Activated naive CD8-positive, alpha-beta T cell treated with anti-CD3 and anti-CD28 coated beads, Interleukin-2, amount 10 ng/mL, durations not matched to agents 7 days and 5 days (primary cell): ENCODE results near the gene ABCA9. TPM values are rescaled to one million over a fixed set of nuclear protein-coding genes. Genes with fewer than 3 reads are reported as not detected.
"Not testable (repeated sequence)": the region's sequence is repeated elsewhere in the genome, so short reads cannot be mapped to it uniquely, and the experiment has no call there.

ENCODE experiments used
- ATAC-seq: fragments of 150-1000 bp; cut with Tn5 transposase; one replicate; pipeline ENCODE4 v1.10.0; 2021; ENCODE audit warnings: low read depth, moderate library complexity
- POLR2A ChIA-PET: fragments of 350-600 bp; sonication (Branson Sonifier 250); formaldehyde crosslinking; loops from one replicate; lab custom pipeline; 2021; ENCODE audit warnings: antibody characterized with exemption; lab: Charles Lee
- DNase-seq: peaks from one replicate; pipeline ENCODE4 v3.0.0; 2021
- H3K27ac Mint-ChIP-seq: one replicate; pipeline ENCODE4 v1.8.0; 2022; ENCODE audit warnings: mild to moderate bottlenecking, mixed read lengths
- H3K27me3 Mint-ChIP-seq: one replicate; pipeline ENCODE4 v1.8.0; 2022; ENCODE audit warnings: mild to moderate bottlenecking, moderate library complexity, mixed read lengths
- H3K36me3 Mint-ChIP-seq: one replicate; pipeline ENCODE4 v1.8.0; 2021; ENCODE audit warnings: mild to moderate bottlenecking, mixed read lengths
- H3K4me1 Mint-ChIP-seq: one replicate; pipeline ENCODE4 v1.8.0; 2021; ENCODE audit warnings: mixed read lengths
- H3K4me3 Mint-ChIP-seq: one replicate; pipeline ENCODE4 v1.8.0; 2022; ENCODE audit warnings: mild to moderate bottlenecking, moderate library complexity, mixed read lengths
- H3K9me3 Mint-ChIP-seq: one replicate; pipeline ENCODE4 v1.8.0; 2021; ENCODE audit warnings: mixed read lengths
- total RNA-seq, 2 experiments: library from RNA; stranded (reverse); gene quantifications; one replicate each; pipeline ENCODE4 v1.2.3, GENCODE V29; 2021

Gene ABCA9
- total RNA-seq, 2 experiments from 2014 or later: 0.08 to 0.09 TPM

DNA sequence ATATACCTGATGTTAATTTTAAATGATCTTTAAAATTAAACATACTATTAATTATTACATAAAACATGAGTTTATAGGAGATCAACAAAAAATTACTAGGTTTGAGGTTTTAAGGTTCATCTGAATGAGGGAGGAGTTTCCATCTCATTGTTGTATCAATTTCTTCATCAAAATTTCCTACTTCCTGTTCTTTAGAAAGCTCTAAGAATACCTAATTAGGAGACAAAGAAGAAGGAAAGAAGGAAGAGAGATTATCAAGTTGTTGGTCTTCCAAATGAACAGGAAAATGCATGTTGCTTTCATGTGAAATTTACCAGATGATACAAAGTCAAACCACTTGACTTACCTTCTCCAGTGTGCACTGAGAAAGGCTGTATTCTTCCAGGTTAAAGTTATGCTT is 18.1 kb upstream of the ABCA9 start:
- Mint-ChIP-seq H3K4me3 (no peak overlapping the region), H3K27ac (no peak overlapping the region), H3K4me1 (no peaks in the 10 kb centered on the region), H3K36me3 (no peaks in the 10 kb centered on the region), H3K27me3 (no peaks in the 10 kb centered on the region), H3K9me3 (peaks cover 11% of the 10 kb centered on the region)
- no peak for ATAC-seq
- no peak for DNase-seq
- POLR2A ChIA-PET: no interaction called here

DNA sequence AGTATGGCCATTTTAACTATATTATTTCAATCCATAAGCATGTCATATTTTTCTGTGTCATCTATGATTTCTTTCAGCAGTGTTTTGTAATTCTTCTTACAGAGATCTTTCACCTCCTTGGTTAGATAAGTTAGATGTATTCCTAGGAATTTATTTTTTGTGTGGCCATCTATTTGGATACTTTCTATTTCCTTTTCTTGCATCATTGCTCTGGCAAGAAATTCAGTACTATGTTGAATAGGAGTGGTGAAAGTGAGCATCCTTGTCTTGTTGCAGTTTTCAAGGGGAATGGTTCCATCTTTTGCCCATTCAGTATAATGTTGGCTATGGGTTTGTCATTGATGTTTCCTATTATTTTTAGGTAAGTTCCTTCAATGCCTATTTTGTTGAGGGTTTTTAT is 15.1 kb upstream of the ABCA9 start:
- no peaks in the 10 kb centered on the region for H3K27me3 Mint-ChIP-seq
- no peaks in the 10 kb centered on the region for H3K4me1 Mint-ChIP-seq
- no peak overlapping the region for H3K27ac Mint-ChIP-seq
- no peak for DNase-seq
- no peaks in the 10 kb centered on the region for H3K36me3 Mint-ChIP-seq
- H3K9me3 Mint-ChIP-seq: peaks cover 8% of the 10 kb centered on the region
- POLR2A ChIA-PET: no interaction called here
- no peak overlapping the region for H3K4me3 Mint-ChIP-seq
- no peak for ATAC-seq

DNA sequence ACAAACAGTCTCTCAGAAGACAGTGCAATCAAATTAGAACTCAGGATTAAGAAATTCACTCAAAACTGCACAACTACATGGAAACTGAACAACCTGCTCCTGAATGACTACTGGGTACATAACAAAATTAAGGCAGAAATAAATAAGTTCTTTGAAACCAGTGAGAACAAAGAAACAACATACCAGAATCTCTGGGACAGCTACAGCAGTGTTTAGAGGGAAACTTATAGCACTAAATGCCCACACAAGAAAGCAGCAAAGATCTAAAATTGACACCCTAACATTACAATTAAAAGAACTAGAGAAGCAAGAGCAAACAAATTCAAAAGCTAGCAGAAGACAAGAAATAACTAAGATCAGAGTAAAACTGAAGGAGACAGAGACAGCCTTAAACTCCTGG is 12.7 kb upstream of the ABCA9 start:
- ATAC-seq, H3K4me1 Mint-ChIP-seq, H3K36me3 Mint-ChIP-seq, H3K9me3 Mint-ChIP-seq, H3K4me3 Mint-ChIP-seq, DNase-seq, H3K27ac Mint-ChIP-seq, POLR2A ChIA-PET, H3K27me3 Mint-ChIP-seq: not testable (repeated sequence)

DNA sequence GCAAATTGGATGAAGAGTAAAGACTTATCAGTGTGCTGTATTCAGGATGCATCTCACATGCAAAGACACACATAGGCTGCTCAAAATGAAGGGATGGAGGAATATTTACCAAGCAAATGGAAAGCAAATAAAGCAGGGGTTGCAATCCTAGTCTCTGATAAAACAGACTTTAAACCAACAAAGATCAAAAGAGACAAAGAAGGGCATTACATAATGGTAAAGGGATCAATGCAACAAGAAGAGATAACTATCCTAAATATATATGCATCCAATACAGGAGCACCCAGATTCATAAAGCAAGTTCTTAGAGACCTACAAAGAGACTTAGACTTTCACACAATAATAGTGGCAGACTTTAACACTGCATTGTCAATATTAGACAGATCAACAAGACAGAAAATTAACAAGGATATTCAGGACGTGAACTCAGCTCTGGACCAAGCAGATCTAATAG is 12.1 kb upstream of the ABCA9 start:
- H3K4me1 Mint-ChIP-seq, H3K27ac Mint-ChIP-seq, ATAC-seq, POLR2A ChIA-PET, DNase-seq, H3K27me3 Mint-ChIP-seq, H3K9me3 Mint-ChIP-seq, H3K4me3 Mint-ChIP-seq, H3K36me3 Mint-ChIP-seq: not testable (repeated sequence)

DNA sequence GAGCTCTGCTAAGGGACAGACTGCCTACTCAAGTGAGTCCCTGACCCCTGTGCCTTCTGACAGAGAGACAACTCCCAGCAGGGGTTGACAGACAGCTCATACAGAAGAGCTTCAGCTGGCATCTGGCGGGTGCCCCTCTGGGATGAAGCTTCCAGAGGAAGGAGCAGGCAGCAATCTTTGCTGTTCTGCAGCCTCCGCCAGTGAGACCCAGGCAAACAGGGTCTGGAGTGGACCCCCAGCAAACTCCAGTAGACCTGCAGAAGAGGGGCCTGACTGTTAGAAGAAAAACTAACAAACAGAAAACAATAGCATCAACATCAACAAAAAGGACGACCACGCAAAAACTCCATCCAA is 10.5 kb upstream of the ABCA9 start:
- H3K9me3 Mint-ChIP-seq, H3K4me3 Mint-ChIP-seq, DNase-seq, ATAC-seq, H3K27me3 Mint-ChIP-seq, H3K36me3 Mint-ChIP-seq, POLR2A ChIA-PET: not testable (repeated sequence)
- Mint-ChIP-seq H3K4me1 (peaks cover 11% of the 10 kb centered on the region), H3K27ac (peak overlapping the region; percentile 54)

DNA sequence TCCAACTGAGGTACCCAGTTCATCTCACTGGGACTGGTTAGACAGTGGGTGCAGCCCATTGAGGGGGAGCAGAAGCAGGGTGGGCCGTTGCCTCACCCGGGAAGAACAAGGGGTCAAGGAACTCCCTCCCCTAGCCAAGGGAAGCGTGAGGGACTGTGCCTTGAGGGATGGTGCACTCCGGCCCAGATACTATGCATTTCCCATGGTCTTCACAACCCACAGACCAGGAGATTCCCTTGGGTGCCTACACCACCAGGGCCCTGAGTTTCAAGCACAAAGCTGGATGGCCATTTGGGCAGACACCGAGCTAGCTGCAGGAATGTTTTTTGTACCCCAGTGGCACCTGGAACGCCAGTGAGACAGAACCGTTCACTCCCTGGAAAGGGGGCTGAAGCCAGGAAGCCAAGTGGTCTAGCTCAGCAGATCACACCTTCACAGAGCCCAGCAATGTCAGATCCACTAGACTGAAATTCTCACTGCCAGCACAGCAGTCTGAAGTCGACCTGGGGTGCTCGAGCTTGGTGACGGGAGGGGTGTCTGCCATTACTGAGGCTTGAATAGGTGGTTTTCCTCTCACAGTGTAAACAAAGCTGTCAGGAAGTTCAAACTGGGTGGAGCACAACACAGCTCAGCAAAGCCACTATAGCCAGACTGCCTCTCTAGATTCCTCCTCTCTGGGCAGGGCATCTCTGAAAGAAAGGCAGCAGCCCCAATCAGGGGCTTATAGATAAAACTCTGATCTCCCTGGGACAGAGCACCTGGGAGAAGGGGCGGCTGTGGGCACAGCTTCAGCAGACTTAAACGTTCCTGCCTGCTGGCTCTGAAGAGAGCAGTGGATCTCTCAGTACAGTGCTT is 9.9 kb upstream of the ABCA9 start:
- H3K9me3 Mint-ChIP-seq, POLR2A ChIA-PET, H3K36me3 Mint-ChIP-seq, H3K27me3 Mint-ChIP-seq: not testable (repeated sequence)
- peaks cover 11% of the 10 kb centered on the region for H3K4me1 Mint-ChIP-seq
- peak overlapping the region; percentile 38 for H3K4me3 Mint-ChIP-seq
- H3K27ac Mint-ChIP-seq: peak overlapping the region; percentile 79
- peak; percentile 30 for DNase-seq
- ATAC-seq: peak; percentile 54

DNA sequence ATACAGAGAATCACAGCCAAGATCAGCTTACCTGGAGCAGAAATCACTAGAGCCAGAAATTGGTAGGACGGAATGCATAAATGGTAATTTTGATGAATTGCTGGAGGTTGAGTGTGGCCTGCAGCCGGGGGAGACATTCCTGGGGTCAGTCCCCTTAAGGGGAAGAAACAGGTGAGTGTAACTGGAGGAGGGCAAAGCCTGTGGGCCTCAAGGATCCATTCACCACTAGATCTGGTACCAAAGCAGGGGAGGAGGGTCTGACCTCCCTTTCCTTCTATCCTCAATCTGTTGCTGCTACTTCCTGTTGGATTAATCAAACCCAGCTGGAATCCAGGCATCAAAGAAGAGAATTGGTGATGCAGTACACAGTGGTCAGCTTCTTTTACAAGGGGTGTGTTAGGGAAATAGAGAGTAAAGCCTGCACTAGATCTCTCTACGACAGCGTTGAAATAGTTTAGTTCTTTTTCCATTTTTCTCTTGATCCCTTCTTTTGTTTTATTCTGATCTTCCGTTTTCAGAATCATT is 8.6 kb upstream of the ABCA9 start:
- ATAC-seq: no peak
- no peaks in the 10 kb centered on the region for H3K36me3 Mint-ChIP-seq
- POLR2A ChIA-PET: no interaction called here
- H3K4me3 Mint-ChIP-seq: no peak overlapping the region
- peaks cover 4% of the 10 kb centered on the region for H3K9me3 Mint-ChIP-seq
- peaks cover 13% of the 10 kb centered on the region for H3K4me1 Mint-ChIP-seq
- no peaks in the 10 kb centered on the region for H3K27me3 Mint-ChIP-seq
- no peak for DNase-seq
- H3K27ac Mint-ChIP-seq: no peak overlapping the region

DNA sequence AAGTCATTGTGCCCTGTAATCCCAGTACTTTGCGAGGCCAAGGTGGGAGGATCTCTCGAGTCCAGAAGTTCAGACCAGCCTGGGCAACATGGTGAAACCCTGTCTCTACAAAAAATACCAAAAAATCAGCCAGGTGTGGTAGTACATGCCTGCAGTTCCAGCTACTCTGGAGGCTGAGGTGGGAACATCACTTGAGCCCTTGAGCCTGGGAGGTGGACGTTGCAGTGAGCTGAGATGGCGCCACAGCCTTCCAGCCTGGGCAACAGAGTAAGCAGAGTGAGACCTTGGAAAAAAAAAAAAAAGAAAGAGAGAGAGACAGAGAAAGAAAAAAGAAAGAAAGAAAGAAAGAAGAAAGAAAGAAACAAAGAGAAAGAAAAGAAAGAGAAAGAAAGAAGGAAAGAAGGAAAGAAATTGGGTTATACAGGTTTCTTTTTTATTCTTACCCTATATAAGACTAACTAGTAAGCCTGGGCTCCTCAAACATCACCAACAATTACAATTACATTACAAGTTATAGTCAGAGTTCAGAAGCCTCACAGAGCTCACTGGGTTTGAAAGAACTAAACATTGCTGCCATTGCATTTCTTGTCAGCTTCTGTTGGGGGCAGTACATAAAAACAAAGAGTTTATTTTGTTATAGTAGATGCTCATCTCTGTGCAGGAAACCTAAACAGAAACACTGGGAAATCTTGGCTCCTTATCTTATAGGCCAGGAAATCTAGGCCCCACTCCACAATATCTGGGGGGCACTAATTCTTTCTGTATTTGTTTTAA is 6.7 kb upstream of the ABCA9 start:
- H3K27me3 Mint-ChIP-seq: no peaks in the 10 kb centered on the region
- peaks cover 2% of the 10 kb centered on the region for H3K9me3 Mint-ChIP-seq
- ATAC-seq (no peak), DNase-seq (no peak)
- POLR2A ChIA-PET: no interaction called here
- no peaks in the 10 kb centered on the region for H3K36me3 Mint-ChIP-seq
- H3K4me3 Mint-ChIP-seq: no peak overlapping the region
- H3K4me1 Mint-ChIP-seq: peaks cover 13% of the 10 kb centered on the region
- no peak overlapping the region for H3K27ac Mint-ChIP-seq

DNA sequence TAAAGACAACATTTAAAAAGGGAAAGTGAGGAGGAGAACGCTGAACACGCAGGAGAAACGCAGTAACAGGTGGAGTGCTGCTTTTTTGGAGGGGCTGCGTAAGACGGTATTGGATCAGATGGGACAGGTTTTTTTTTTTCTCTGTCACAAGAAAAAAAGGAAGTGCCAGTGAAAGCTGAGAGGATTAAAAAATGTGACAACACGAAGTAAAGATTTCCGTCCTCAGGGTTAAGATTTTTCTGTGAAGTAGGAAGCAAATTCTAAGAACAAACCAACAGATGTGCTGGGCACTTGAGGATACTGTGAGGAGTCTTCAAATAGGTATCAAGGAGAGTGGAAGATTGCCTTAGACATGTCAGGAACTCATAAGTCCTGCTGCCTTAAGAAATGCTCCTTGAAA is 5.8 kb upstream of the ABCA9 start:
- peak overlapping the region; percentile 41 for H3K4me3 Mint-ChIP-seq
- H3K27ac Mint-ChIP-seq: no peak overlapping the region

DNA sequence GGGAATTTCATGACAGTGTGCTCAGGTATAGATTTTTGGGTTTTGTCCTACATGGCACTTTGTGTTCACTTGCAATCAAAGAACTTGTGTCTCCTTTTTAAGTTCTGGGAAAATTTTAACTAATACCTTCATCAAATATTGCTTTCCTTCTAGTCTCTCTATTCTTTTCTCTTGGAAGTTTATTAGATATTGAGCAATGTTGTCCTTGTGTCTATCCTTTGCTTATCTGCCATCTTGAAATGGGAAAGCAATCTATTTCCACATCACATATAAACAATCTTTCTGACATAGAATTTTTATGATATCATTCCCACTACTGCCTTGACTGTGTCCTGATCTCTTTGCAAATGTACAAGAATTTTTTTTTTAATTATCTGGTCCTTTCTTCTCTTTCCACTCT is 4.4 kb upstream of the ABCA9 start:
- Mint-ChIP-seq H3K4me1 (peaks cover 12% of the 10 kb centered on the region), H3K27me3 (peaks cover 4% of the 10 kb centered on the region), H3K27ac (no peak overlapping the region), H3K9me3 (peaks cover 2% of the 10 kb centered on the region), H3K4me3 (no peak overlapping the region), H3K36me3 (no peaks in the 10 kb centered on the region)
- DNase-seq: no peak
- POLR2A ChIA-PET: no interaction called here
- no peak for ATAC-seq

More for the DNA sequence above, 5.8 kb upstream of the ABCA9 start:
- POLR2A ChIA-PET: no interaction called here
- ATAC-seq (no peak), DNase-seq (no peak)
- Mint-ChIP-seq H3K27me3 (no peaks in the 10 kb centered on the region), H3K9me3 (peaks cover 2% of the 10 kb centered on the region), H3K4me1 (peaks cover 13% of the 10 kb centered on the region), H3K36me3 (no peaks in the 10 kb centered on the region)

DNA sequence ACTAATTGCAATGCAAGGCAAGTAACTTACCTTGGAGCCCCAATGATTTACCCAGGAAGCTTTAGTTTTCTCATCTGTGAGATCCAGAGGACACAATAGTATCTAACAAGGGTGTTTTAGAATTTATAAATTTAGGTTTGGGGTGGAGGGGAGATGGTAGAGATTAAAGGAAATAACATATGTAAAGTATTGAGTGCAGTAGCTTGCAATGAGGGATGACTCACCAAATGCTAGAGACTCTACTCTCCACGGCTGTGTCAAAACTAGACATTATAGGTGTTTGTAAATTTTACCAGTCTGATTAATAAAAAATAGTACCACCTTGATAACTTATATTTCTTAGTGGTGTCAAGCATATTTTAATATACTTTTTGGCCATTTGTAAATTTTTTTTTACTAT is 3.7 kb upstream of the ABCA9 start:
- Mint-ChIP-seq H3K36me3 (no peaks in the 10 kb centered on the region), H3K4me3 (no peak overlapping the region), H3K27ac (no peak overlapping the region), H3K4me1 (peaks cover 12% of the 10 kb centered on the region), H3K9me3 (peaks cover 2% of the 10 kb centered on the region), H3K27me3 (peaks cover 4% of the 10 kb centered on the region)
- ATAC-seq (no peak), DNase-seq (no peak)
- POLR2A ChIA-PET: no interaction called here

DNA sequence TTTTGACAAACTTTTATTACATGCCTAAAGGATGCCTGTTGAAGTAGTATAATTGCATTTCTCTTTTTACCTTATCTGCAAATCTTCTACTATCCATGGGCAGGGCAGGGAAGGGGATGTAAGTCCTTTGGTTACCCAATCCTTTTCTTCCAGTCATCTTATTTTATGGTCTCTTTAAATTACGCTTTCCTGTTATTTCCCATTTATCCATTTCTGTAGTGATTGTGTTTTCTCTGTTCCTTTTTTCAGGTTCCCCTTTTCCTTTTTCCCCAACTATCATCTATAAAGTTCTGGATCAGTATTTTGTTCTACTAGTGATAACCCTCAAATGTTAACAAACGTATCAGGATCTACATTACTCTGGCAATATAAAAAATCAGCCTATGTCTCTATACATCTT is 3.3 kb upstream of the ABCA9 start:
- POLR2A ChIA-PET: no interaction called here
- H3K36me3 Mint-ChIP-seq: no peaks in the 10 kb centered on the region
- ATAC-seq (no peak), DNase-seq (no peak)
- H3K27me3 Mint-ChIP-seq: peaks cover 4% of the 10 kb centered on the region
- peaks cover 12% of the 10 kb centered on the region for H3K4me1 Mint-ChIP-seq
- H3K4me3 Mint-ChIP-seq: no peak overlapping the region
- H3K9me3 Mint-ChIP-seq: peaks cover 2% of the 10 kb centered on the region
- no peak overlapping the region for H3K27ac Mint-ChIP-seq

DNA sequence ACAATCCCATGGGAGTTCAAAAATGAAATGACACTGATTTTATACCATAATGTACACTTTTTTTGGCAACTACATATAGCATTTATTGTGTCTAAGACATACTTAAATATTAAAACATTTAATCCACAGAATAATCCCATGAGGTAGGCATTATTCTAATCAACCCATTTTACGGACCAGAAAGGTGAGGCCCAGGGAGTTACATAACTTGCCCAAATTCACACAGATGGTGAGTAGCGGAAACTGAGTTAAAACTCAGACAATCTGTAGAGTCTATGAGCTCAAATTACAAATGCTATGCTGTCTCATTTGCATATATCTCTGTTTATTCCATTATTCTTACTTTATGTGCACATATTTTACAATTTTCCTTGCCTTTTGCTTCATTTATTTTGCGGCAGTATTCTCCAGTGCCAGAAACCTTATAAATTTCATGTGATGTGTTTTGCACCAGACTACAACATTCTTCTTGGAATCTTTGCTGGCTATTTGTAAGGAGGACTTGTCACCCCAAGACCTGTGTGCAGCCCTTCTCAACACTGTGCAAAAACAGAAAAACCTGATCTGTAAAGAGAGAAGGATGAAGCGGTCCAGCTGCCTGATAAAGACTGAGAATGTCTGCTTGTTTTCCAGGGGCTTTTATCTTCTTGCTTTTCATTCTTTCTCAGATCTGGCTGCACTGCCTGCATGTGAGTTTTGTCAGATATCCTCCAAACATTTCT is 2.3 kb upstream of the ABCA9 start:
- H3K9me3 Mint-ChIP-seq: peaks cover 2% of the 10 kb centered on the region
- peaks cover 12% of the 10 kb centered on the region for H3K4me1 Mint-ChIP-seq
- DNase-seq (no peak), ATAC-seq (no peak)
- H3K4me3 Mint-ChIP-seq: no peak overlapping the region
- H3K27me3 Mint-ChIP-seq: peaks cover 4% of the 10 kb centered on the region
- no peak overlapping the region for H3K27ac Mint-ChIP-seq
- POLR2A ChIA-PET: no interaction called here
- H3K36me3 Mint-ChIP-seq: no peaks in the 10 kb centered on the region
